ENCODE data around the gene CHMP3. TPM values are rescaled to one million over a fixed set of nuclear protein-coding genes. Genes with fewer than 3 reads are reported as not detected.
"Not testable (repeated sequence)": the region's sequence is repeated elsewhere in the genome, so short reads cannot be mapped to it uniquely, and the experiment has no call there.

CHMP3 gene
- total RNA-seq, 1 experiment from 2014 or later: 63.4 TPM

DNA sequence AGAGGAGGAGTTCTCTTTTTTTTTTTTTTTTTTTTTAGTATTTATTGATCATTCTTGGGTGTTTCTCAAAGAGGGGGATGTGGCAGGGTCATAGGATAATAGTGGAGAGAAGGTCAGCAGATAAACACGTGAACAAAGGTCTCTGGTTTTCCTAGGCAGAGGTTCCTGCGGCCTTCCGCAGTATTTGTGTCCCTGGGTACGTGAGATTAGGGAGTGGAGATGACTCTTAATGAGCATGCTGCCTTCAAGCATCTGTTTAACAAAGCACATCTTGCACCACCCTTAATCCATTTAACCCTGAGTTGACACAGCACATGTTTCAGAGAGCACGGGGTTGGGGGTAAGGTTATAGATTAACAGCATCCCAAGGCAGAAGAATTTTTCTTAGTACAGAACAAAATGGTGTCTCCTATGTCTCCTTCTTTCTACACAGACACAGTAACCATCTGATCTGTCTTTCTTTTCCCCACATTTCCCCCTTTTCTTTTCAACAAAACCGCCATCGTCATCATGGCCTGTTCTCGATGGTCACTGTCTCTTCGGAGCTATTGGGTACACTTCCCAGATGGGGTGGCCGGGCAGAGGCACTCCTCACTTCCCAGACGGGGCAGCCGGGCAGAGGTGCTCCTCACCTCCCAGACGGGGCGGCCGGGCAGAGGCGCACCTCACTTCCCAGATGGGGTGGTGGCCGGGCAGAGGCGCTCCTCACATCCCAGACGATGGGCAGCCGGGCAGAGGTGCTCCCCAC lies 14.9 kb downstream of the CHMP3 start:
- H3K4me2 ChIP-seq (ENCODE audit: low read length); RAD21 ChIA-PET (ENCODE audit: low non-redundant PET in 1 of 2, low total read pairs in 2 of 2, uncharacterized antibody in 2 of 2, unreplicated experiment in 2 of 2); H3K36me3 ChIP-seq (ENCODE audit: control insufficient read depth in 1 of 2, insufficient read depth in 2 of 2, low read length in 2 of 2); ATAC-seq; H3K27ac ChIP-seq (ENCODE audit: low read depth, low read length); DNase-seq (ENCODE audit: low read depth, low spot score); H3K27me3 ChIP-seq (ENCODE audit: insufficient read depth, low read length); H3K4me1 ChIP-seq (ENCODE audit: control insufficient read depth in 1 of 2, insufficient read depth in 2 of 2, low read length in 2 of 2); POLR2A ChIA-PET; H4K20me1 ChIP-seq (ENCODE audit: insufficient read depth); H3K9ac ChIP-seq (ENCODE audit: low read length); H3K9me2 ChIP-seq (ENCODE audit: insufficient read depth); intact Hi-C loops (cut with micrococcal nuclease); BruUV-seq (replicated peaks); H3K4me3 ChIP-seq (replicated peaks in 1 of 2; ENCODE audit: low read depth in 1 of 2, low read length in 2 of 2); CTCF ChIA-PET; H2AFZ ChIP-seq (ENCODE audit: low read depth, low read length, poor library complexity, severe bottlenecking): not testable (repeated sequence)
- peaks cover 31% of the 10 kb centered on the region for H3K79me2 ChIP-seq (ENCODE audit: insufficient read depth, low read length)
- H3K9me3 ChIP-seq (ENCODE audit: control insufficient read depth in 1 of 2, insufficient read depth in 1 of 2, low read depth in 1 of 2, low read length in 2 of 2): peaks cover 8 to 13% of the 10 kb centered on the region in 2 experiments; a peak in 2 of 4 replicates

DNA sequence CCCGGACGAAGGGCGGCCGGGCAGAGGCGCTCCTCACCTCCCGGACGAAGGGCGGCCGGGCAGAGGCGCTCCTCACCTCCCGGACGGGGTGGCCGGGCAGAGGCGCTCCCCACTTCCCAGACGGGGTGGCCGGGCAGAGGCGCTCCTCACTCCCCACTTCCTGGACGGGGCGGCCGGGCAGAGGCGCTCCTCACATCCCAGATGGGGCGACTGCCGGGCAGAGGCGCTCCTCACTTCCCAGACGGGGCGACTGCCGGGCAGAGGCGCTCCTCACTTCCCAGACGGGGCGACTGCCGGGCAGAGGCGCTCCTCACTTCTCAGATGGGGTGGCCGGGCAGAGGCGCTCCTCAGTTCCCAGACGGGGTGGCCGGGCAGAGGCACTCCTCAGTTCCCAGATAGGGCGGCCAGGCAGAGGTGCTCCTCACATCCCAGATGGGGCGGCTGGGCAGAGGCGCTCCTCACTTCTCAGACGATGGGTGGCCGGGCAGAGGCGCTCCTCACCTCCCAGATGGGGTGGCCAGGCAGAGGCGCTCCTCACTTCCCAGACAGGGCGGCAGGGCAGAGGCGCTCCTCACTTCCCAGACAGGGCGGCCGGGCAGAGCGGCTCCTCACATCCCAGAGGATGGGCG lies 17.8 kb downstream of the CHMP3 start:
- intact Hi-C loops (cut with micrococcal nuclease); H3K79me2 ChIP-seq (ENCODE audit: insufficient read depth, low read length); H3K4me3 ChIP-seq (replicated peaks in 1 of 2; ENCODE audit: low read depth in 1 of 2, low read length in 2 of 2); H3K9ac ChIP-seq (ENCODE audit: low read length); RAD21 ChIA-PET (ENCODE audit: low non-redundant PET in 1 of 2, low total read pairs in 2 of 2, uncharacterized antibody in 2 of 2, unreplicated experiment in 2 of 2); H3K36me3 ChIP-seq (ENCODE audit: control insufficient read depth in 1 of 2, insufficient read depth in 2 of 2, low read length in 2 of 2); H3K27ac ChIP-seq (ENCODE audit: low read depth, low read length); POLR2A ChIA-PET; H3K9me2 ChIP-seq (ENCODE audit: insufficient read depth); H3K27me3 ChIP-seq (ENCODE audit: insufficient read depth, low read length); BruUV-seq (replicated peaks); H2AFZ ChIP-seq (ENCODE audit: low read depth, low read length, poor library complexity, severe bottlenecking); H4K20me1 ChIP-seq (ENCODE audit: insufficient read depth); H3K4me1 ChIP-seq (ENCODE audit: control insufficient read depth in 1 of 2, insufficient read depth in 2 of 2, low read length in 2 of 2); CTCF ChIA-PET; H3K4me2 ChIP-seq (ENCODE audit: low read length); ATAC-seq; DNase-seq (ENCODE audit: low read depth, low spot score): not testable (repeated sequence)
- H3K9me3 ChIP-seq (ENCODE audit: control insufficient read depth in 1 of 2, insufficient read depth in 1 of 2, low read depth in 1 of 2, low read length in 2 of 2): peaks cover 8 to 15% of the 10 kb centered on the region in 2 experiments; a peak in 2 of 4 replicates

DNA sequence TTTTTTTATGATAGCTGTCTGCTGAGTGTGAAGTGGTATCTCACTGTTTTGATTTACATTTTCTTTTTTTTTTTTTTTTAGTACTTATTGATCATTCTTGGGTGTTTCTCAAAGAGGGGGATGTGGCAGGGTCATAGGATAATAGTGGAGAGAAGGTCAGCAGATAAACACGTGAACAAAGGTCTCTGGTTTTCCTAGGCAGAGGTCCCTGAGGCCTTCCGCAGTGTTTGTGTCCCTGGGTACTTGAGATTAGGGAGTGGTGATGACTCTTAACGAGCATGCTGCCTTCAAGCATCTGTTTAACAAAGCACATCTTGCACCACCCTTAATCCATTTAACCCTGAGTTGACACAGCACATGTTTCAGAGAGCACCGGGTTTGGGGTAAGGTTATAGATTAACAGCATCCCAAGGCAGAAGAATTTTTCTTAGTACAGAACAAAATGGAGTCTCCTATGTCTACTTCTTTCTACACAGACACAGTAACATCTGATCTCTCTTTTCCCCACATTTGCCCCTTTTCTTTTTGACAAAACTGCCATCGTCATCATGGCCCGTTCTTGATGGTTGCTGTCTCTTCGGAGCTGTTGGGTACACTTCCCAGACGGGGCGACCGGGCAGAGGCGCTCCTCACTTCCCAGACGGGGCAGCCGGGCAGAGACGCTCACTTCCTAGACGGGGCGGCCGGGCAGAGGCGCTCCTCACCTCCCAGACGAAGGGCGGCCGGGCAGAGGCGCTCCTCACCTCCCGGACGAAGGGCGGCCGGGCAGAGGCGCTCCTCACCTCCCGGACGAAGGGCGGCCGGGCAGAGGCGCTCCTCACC lies 18.8 kb downstream of the CHMP3 start:
- intact Hi-C loops (cut with micrococcal nuclease); H3K4me1 ChIP-seq (ENCODE audit: control insufficient read depth in 1 of 2, insufficient read depth in 2 of 2, low read length in 2 of 2); H3K9me2 ChIP-seq (ENCODE audit: insufficient read depth); H3K27ac ChIP-seq (ENCODE audit: low read depth, low read length); H3K79me2 ChIP-seq (ENCODE audit: insufficient read depth, low read length); H3K27me3 ChIP-seq (ENCODE audit: insufficient read depth, low read length); DNase-seq (ENCODE audit: low read depth, low spot score); RAD21 ChIA-PET (ENCODE audit: low non-redundant PET in 1 of 2, low total read pairs in 2 of 2, uncharacterized antibody in 2 of 2, unreplicated experiment in 2 of 2); ATAC-seq; CTCF ChIA-PET; H3K4me3 ChIP-seq (replicated peaks in 1 of 2; ENCODE audit: low read depth in 1 of 2, low read length in 2 of 2); H2AFZ ChIP-seq (ENCODE audit: low read depth, low read length, poor library complexity, severe bottlenecking); BruUV-seq (replicated peaks); H3K9ac ChIP-seq (ENCODE audit: low read length); POLR2A ChIA-PET; H4K20me1 ChIP-seq (ENCODE audit: insufficient read depth); H3K4me2 ChIP-seq (ENCODE audit: low read length); H3K36me3 ChIP-seq (ENCODE audit: control insufficient read depth in 1 of 2, insufficient read depth in 2 of 2, low read length in 2 of 2): not testable (repeated sequence)
- peaks cover 8 to 12% of the 10 kb centered on the region in 2 experiments; a peak in 2 of 4 replicates for H3K9me3 ChIP-seq (ENCODE audit: control insufficient read depth in 1 of 2, insufficient read depth in 1 of 2, low read depth in 1 of 2, low read length in 2 of 2)

Measured in HCT116 (cell line).